BE2C (cell line): ENCODE measurements around the gene CFAP299.
"Not testable (repeated sequence)": the region's sequence is repeated elsewhere in the genome, so short reads cannot be mapped to it uniquely, and the experiment has no call there.

ENCODE experiments used
- DNase-seq: peaks from one replicate; pipeline ENCODE4 v3.0.0-alpha.2; 2020
- H3K27me3 ChIP-seq: fragments of 250-450 bp; sonication (Bioruptor Pico); 2 replicates; pipeline ENCODE4 v1.5.1; 2020; ENCODE audit warnings: mild to moderate bottlenecking
- H3K36me3 ChIP-seq: fragments of 250-450 bp; sonication (Bioruptor Pico); 2 replicates; pipeline ENCODE4 v1.5.1; 2020; ENCODE audit warnings: mild to moderate bottlenecking
- H3K4me1 ChIP-seq: fragments of 250-450 bp; sonication (Bioruptor Pico); 2 replicates; pipeline ENCODE4 v1.5.1; 2020
- H3K4me3 ChIP-seq: 2 replicates; pipeline ENCODE4 v1.5.1; 2011; ENCODE audit warnings: low read depth, low read length
- H3K9me3 ChIP-seq: fragments of 250-450 bp; sonication (Bioruptor Pico); 2 replicates; pipeline ENCODE4 v1.5.1; 2020
- TF ChIP-seq, protein P1 (sequence below): IDR thresholded peaks from 2 replicates; pipeline ENCODE4 v1.5.1; 2012; ENCODE audit warnings: mild to moderate bottlenecking, low read depth, low read length

CFAP299 gene

DNA sequence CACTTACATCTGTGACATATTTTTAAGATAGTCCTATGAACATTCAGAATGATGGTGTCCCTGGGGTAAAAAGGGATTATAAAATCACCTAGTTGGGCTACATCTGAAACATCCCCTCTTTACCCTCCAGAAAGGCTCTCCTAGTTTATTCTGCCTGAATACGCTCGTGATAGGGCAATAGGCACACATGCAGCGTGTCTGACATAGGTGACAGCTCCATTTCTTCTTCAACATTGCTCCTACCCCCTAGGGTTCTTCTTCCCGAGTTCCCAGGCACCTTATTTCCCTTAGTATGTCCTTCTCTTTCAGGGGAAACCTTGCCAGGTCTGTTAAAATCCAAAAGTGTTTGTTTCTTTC is 27.1 kb upstream of the CFAP299 start:
- Histone ChIP-seq H3K4me3 (no peak overlapping the region), H3K9me3 (no peaks in the 10 kb centered on the region), H3K36me3 (no peaks in the 10 kb centered on the region), H3K27me3 (peaks cover 18% of the 10 kb centered on the region), H3K4me1 (no peaks in the 10 kb centered on the region)
- TF ChIP-seq, protein P1, sequence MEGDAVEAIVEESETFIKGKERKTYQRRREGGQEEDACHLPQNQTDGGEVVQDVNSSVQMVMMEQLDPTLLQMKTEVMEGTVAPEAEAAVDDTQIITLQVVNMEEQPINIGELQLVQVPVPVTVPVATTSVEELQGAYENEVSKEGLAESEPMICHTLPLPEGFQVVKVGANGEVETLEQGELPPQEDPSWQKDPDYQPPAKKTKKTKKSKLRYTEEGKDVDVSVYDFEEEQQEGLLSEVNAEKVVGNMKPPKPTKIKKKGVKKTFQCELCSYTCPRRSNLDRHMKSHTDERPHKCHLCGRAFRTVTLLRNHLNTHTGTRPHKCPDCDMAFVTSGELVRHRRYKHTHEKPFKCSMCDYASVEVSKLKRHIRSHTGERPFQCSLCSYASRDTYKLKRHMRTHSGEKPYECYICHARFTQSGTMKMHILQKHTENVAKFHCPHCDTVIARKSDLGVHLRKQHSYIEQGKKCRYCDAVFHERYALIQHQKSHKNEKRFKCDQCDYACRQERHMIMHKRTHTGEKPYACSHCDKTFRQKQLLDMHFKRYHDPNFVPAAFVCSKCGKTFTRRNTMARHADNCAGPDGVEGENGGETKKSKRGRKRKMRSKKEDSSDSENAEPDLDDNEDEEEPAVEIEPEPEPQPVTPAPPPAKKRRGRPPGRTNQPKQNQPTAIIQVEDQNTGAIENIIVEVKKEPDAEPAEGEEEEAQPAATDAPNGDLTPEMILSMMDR: no peak
- DNase-seq: no peak

DNA sequence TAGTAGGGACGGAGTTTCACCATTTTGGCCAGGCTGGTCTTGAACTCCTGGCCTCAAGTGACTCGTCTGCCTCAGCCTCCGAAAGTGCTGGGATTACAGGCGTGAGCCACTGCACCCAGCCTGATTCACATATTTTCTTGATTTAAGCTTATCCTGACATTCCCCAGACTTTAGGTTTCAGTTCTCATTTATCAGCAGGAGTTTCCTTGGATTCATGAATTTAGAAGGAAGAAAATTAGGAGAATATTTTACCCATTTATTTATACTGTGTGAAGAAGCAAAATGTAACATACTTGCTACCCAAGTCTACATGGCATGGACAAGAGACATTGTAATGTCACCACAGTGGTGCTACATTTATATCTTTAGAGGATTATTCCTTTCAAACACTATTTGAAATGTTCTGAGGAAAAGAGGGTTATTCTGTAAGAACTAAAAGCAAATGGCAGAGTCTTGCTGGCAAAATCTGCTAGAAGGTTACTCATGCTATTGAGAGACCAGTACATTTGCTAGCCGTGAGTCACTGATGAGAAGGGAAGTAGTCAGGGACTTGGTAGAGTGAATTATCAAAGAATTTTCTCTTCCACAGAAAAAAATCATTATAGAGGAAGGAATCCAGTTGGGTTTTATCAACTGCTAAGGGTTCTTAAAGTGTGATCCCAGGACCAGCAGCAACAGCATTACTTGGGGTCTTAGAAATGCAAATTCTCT is 26.1 kb upstream of the CFAP299 start:
- Histone ChIP-seq H3K36me3 (no peaks in the 10 kb centered on the region), H3K27me3 (peaks cover 18% of the 10 kb centered on the region), H3K9me3 (no peaks in the 10 kb centered on the region), H3K4me1 (no peaks in the 10 kb centered on the region), H3K4me3 (no peak overlapping the region)
- TF ChIP-seq, protein P1: no peak
- no peak for DNase-seq

DNA sequence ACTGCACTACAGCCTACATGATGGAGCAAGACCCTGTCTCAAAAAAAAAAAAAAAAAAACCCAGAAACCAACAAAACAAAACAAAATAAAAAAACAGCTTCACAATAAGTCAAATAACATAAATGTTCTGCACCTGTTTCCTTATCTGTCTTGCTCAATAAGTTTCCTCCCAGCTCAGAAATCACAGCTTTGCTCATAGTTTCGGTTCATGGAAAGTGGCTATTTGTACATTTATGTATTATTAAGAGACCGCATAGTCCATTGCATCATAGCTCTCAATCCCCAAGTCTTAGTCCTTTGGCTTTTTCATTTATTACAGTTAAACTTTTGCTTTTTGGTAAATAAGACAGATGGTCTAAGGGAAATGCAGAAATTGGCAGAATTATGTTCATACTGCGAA is 24.4 kb upstream of the CFAP299 start:
- no peaks in the 10 kb centered on the region for H3K9me3 ChIP-seq
- TF ChIP-seq, protein P1: no peak
- no peak overlapping the region for H3K4me3 ChIP-seq
- DNase-seq: no peak
- no peaks in the 10 kb centered on the region for H3K36me3 ChIP-seq
- H3K27me3 ChIP-seq: peaks cover 18% of the 10 kb centered on the region
- H3K4me1 ChIP-seq: no peaks in the 10 kb centered on the region

DNA sequence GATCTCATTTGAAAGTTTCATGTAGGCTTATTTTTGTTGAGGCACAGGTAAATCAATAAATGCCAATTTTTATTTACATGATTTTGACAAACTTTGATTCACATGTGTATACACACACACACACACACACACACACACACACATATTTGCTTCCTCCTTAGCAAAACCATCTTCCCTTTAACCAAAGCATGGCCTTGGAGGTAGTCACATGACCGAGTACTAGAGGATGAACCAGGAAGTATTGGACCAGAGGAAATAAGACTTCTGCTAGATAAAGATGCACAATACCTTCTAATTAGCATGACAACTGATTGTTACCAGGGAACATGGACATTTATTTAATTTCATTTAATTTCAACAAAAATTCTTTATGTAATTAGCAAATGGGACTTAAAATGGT is 23.4 kb upstream of the CFAP299 start:
- TF ChIP-seq, protein P1: no peak
- Histone ChIP-seq H3K4me3 (no peak overlapping the region), H3K27me3 (peaks cover 18% of the 10 kb centered on the region), H3K36me3 (no peaks in the 10 kb centered on the region), H3K9me3 (no peaks in the 10 kb centered on the region), H3K4me1 (no peaks in the 10 kb centered on the region)
- DNase-seq: no peak

DNA sequence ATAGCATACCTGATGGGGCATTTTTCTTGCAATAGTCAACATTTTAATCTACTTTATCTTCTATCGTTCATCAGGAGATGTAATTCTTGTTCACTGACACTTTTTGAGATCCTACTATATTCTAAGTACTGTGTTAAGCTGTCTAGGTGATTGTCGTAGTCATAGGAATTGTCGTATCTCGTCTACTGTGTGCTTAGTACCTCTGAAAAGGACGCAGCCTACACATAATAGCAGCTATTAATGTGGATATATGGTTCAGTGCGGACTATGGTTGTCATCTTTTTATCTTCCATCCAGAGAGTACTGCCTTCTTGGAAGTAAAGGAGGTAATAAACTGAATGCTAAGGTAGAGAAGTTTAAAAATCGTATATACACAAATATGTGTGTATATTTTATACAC is 21.9 kb upstream of the CFAP299 start:
- no peaks in the 10 kb centered on the region for H3K9me3 ChIP-seq
- H3K4me3 ChIP-seq: no peak overlapping the region
- DNase-seq: no peak
- H3K27me3 ChIP-seq: peaks cover 6% of the 10 kb centered on the region
- TF ChIP-seq, protein P1: no peak
- no peaks in the 10 kb centered on the region for H3K36me3 ChIP-seq
- no peaks in the 10 kb centered on the region for H3K4me1 ChIP-seq

DNA sequence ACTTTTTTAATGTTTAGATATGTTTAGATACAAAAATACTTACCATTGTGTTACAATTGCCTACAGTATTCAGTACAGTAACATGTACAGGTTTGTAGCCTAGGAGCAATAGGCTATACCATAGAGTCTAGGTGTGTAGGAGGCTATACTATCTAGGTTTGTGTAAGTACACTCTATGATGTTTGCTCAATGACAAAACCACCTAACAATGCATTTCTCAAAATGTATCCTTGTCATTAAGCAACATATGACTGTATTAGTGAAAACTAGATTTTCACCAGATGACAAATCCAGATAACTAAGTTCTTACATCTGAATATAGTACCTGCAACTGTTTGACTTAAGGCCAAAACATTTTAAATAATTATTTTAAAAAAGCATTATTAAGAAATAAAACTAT is 19.7 kb upstream of the CFAP299 start:
- not testable (repeated sequence) for H3K9me3 ChIP-seq, H3K4me1 ChIP-seq, DNase-seq, H3K27me3 ChIP-seq, H3K4me3 ChIP-seq, H3K36me3 ChIP-seq

- Histone ChIP-seq H3K9me3 (no peaks in the 10 kb centered on the region), H3K4me3 (no peak overlapping the region), H3K27me3 (no peaks in the 10 kb centered on the region), H3K4me1 (no peaks in the 10 kb centered on the region), H3K36me3 (no peaks in the 10 kb centered on the region)
- TF ChIP-seq, protein P1: no peak
- DNase-seq: no peak
These were observed 14.2 kb upstream of the CFAP299 start for GRCh38 chr4:80321341-80321740.
